ENCODE data around the gene CST4.
"Not testable (repeated sequence)": the region's sequence is repeated elsewhere in the genome, so short reads cannot be mapped to it uniquely, and the experiment has no call there.

Gene CST4

DNA sequence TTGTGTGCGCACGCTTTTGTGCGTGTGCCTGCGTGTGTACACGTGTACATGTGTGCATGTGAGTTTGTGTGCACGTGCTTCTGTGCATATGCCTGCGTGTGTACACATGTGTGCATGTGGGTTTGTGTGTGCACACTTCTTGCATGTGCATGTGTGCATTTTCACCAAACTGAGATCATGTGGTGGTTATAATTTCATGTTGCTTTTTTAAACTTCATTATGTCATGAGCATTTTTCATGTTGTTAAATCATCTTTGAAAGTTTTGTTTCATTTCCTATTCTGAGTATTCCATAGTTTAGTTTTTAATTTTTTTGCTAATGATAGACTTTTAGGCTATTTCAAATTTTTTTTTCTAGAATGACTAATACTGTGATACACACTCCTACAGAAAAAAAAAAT lies 44.7 kb downstream of the CST4 start:
- DNase-seq (ENCODE audit: low read depth in 3 of 3, low spot score in 1 of 3): no peak

DNA sequence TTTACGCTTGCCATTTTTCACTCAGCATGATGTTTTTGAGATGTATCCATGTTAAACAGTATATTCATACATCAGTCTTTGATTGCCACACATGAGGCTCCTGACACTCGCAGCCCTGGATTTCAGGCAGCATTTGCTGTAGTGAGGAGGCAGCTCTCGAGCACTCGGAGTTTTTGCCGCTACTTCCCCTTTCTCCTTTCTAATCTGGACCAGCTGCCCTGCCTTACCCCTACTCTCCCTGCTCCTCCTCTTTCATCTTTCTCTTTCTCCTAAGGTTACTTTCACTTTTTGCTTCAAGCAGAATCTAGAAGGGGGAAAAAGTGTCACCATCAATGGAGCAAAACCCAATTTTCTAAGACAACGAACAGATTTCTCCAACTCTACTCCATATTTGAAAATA lies 45.2 kb downstream of the CST4 start:
- DNase-seq (ENCODE audit: low read depth in 3 of 3, low spot score in 1 of 3): no peak

DNA sequence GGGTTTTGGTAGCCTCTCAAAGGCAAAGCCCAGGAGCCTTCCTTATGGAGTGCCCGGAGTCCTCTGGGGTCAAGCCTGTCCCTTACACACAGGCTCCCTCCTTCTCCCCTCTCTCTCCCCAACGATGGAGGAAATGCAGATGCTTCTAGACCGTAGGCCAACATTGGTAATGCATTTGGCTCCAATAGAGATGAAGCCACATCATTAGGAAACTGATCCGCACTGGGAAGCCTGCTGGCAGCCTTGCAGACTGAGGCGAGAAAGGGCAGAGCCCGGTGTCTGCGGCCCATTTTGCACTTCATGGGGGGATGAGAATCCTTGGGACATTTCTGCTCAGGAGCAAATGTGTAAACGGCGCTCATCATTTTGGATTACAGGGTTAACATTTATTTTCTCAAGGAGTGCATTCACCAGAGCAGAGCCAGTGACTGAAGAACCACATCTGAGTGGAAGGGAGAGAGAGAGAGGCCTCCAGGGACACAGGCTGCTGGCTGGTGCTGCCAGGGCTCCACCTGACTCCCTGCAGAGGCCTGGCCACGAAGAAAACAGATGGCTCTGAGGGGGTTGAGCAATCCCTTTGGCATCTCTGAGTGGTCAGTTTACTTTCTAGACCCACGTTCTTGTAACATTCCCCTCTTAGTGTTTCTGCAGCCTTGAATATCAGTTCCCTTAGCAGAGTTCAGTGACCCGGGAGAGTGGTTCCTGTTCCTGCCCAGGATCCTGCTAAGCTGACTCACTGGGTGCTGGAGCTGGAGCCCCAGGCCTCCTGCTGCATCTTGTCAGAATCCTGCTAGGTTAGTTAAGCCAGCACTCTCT lies 46.7 kb downstream of the CST4 start:
- DNase-seq (ENCODE audit: low read depth in 3 of 3, low spot score in 1 of 3): no peak

DNA sequence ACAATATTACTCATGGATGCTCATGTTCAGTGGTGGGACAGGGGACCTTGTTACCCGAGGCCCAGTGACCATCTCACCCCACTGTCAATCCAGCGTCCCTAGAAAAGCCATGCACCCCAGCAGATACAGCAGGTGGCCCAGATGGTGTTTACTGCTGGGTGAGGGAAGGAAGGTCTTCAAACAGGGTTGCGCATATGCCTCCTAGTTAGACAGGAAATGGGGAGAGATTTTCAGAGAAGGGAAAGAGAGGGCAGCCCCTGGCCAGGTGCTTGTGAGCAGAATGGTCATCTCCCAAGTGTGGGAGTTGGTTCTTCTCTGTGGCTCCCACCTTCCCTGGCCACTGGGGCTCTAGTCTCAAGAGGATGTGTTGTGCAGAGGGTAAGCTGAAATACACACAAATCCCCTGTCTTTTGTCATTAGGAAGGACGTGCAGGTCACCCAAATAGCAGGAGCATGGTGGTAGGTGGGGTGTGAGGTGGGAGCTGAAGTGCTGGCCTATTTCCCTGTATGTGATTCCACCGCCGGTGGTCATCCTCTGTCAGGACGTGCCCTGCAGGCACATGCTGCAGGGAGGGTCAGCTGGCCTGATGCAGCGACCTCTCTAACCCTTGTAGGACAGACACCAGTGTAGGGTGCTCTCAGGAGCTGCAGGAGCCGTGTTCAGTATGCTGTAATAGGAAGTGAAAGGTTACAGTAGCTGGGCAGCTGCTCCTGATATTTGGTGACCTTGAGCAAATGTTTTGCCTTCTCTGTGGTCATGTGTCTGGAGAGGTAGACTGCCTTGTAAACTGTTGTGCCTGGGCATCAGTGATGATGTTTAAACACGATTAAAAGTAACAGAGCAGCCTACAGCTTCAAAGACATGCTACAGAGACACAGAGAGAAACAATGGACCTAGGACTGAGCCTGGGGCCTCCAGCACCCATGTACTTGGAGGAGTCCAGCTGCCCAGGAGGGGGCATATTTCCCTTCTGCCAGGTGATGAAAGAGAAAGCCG lies 47.9 kb downstream of the CST4 start:
- DNase-seq (ENCODE audit: low read depth in 3 of 3, low spot score in 1 of 3): no peak

- no peak for DNase-seq (ENCODE audit: low read depth in 3 of 3, low spot score in 1 of 3)
These were observed 48.7 kb downstream of the CST4 start for GRCh38 chr20:23640018-23640601.

GRCh38 chr20:23639490-23639958 lies 49.3 kb downstream of the CST4 start:
- no peak for DNase-seq (ENCODE audit: low read depth in 3 of 3, low spot score in 1 of 3)

- DNase-seq (ENCODE audit: low read depth in 3 of 3, low spot score in 1 of 3): no peak
These were observed 50.5 kb downstream of the CST4 start for GRCh38 chr20:23638309-23638708.

DNA sequence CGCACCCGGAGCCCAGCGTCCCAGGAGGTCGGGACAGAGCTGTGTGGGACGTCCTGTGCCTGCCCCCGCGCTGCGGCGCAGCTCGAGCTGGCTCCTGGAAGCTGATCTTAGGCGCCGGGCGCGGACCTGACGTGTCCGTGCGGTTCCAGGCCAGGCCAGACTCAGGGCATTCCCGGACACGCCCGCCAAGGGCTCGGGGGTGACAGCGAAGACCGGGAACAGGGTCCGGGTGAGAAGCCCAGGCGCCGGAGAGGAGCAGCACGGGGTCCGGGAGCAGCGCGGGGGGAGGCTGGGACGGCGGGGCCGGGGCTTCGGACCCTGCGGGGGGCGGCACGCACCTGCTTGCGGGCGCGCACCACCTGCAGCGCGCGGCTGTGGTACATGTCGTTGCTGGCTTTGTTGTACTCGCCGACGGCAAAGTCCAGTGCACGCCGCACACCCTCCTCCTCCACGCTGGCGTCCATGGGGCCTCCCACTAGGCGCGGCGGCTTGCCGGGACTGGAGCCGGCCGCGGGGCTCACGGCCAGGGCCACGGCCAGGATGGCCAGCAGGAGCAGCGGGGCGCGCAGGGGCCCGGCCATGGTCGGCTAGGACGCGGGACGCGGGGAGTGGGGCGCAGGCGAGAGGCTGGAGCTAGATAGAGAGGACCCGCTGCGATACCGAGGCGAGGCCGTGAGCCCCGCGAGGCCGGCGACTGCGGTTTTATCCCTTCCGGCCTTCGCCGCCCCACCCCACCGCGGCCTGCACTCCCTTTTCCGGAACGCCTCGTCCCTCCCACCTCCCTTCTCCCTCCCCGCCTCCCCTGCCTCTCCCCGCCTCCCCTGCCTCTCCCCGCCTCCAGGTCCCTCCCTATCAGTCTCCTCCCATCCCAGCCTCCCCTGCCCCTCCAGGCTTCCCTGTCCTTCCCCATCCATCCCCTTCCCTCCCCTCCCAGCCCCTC lies 51.3 kb downstream of the CST4 start, which contains the start of gene CST3:
Gene CST3, minus strand, starts transcription at position 674 of the 940 bp plus-strand sequence. Its CDS starts 93 bp downstream, at position 581.
- DNase-seq (ENCODE audit: low read depth in 3 of 3, low spot score in 1 of 3): no peak

GRCh38 chr20:23636908-23637281 lies 51.9 kb downstream of the CST4 start:
- no peak for DNase-seq (ENCODE audit: low read depth in 3 of 3, low spot score in 1 of 3)

- DNase-seq (ENCODE audit: low read depth in 3 of 3, low spot score in 1 of 3): no peak
These were observed 52.5 kb downstream of the CST4 start for GRCh38 chr20:23636182-23636907.

DNA sequence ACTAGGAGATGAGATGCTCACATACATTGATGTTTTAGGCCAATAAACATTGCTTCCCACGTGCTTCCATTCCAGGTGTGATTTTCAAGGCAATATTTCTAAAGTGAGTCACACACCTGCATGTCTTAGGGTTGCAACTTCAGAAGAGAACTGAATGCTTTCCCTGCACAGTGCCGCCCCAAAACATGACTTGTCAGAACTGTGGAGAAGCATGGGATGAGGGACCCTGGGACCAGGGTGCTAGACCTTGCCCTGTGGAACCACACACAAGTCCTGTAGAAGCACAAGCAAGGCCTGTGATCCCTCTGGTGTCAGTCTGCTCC lies 53.1 kb downstream of the CST4 start:
- DNase-seq (ENCODE audit: low read depth in 3 of 3, low spot score in 1 of 3): not testable (repeated sequence)

All from stimulated activated CD4-positive, alpha-beta T cell treated with anti-CD3 and anti-CD28 coated beads, TNF-alpha, amount 100 ng/mL, for 1 hour (primary cell).